B cell (primary cell): ENCODE results near the gene B9D1.

Experiments
- CTCF ChIP-seq: fragments of 200-600 bp; IDR thresholded peaks from one replicate; pipeline ENCODE4 v1.8.0; 2022; ENCODE audit warnings: antibody characterized with exemption, mild to moderate bottlenecking
- EZH2 ChIP-seq: IDR thresholded peaks from 2 replicates; pipeline ENCODE4 v1.6.1; 2012; ENCODE audit warnings: borderline replicate concordance, low read depth, mild to moderate bottlenecking, moderate library complexity, low read length; ENCODE audit not compliant: insufficient read depth, poor library complexity, severe bottlenecking

- no peak for TF ChIP-seq CTCF
- no peak for TF ChIP-seq EZH2
Measured at GRCh38 chr17:19343671-19344151, 18.8 kb downstream of the B9D1 start.
